Stimulated activated CD4-positive, alpha-beta T cell treated with anti-CD3 and anti-CD28 coated beads, Interleukin-12 subunit alpha, Interleukin-12 subunit beta, amount 100 ng/mL, for 24 hours (primary cell): ENCODE results near the gene ALDH4A1.
"Not testable (repeated sequence)": the region's sequence is repeated elsewhere in the genome, so short reads cannot be mapped to it uniquely, and the experiment has no call there.

Experiments used
- DNase-seq, 2 experiments: peaks; one replicate each; pipeline ENCODE4 v3.0.0-alpha.2; 2020; ENCODE audit warnings: low read depth in 2 of 2

Gene ALDH4A1

GRCh38 chr1:18858070-18858688 lies 44.2 kb downstream of the ALDH4A1 start:
- DNase-seq = no peak

- DNase-seq = no peak
Measured at GRCh38 chr1:18856435-18856834, 45.9 kb downstream of the ALDH4A1 start.

DNA sequence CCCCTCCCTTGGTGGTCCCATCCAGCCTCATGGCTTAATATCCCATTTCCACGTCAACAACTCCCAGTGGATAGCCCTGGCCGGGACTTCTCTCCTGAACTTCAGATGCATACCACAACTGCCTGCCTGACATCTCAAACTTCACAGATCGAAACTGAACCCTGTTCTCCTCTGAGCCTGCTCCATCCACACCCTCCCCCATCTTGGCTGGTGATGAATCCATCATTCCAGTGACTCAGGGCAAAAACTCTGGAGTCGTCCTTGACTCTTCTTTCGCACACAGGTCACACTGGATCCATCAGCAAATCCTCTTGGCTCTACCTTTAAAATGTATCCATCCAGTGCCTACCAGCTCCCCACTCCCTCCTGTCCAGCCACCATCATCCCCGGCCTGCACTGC lies 46.8 kb downstream of the ALDH4A1 start:
- DNase-seq = no peak

DNA sequence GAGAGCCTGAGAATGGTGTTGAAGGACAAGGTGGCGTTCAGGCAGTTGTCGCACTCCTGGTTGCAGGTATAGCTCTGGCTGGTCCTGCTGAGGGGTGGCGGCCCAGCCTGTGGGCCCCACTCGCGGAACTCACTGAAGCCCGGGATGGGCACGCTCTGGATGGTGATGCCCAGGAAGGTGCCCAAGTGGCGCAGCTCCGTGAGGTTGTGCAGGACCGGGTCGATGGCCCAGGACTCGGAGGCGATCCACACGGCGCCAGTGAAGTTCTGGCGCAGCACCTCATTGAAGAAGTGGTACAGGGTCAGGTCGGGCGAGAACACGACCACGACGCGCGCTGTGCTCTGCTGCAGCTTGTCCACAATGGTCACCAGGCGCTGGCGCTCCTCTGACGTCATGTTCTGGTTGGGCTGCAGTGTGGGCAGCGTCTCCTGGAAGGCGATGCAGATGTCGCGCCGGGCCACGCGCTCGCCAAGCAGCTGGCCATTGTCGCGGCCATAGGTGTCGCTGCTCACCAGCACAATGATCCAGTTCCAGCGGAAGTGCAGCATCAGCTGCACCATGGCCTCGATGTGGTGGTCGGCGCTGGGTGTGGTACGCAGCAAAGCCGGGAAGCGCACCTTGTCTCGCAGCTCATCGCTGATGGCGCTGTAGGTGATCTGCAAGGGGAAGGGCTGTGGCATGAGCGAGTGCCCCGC lies 47.9 kb downstream of the ALDH4A1 start:
- DNase-seq = no peak

- no peak for DNase-seq
Measured at GRCh38 chr1:18852501-18852900, 49.9 kb downstream of the ALDH4A1 start.

GRCh38 chr1:18849261-18849711 lies 53.1 kb downstream of the ALDH4A1 start:
- DNase-seq = no peak

GRCh38 chr1:18847723-18848122 lies 54.6 kb downstream of the ALDH4A1 start:
- not testable (repeated sequence) for DNase-seq

- DNase-seq = no peak
Measured at GRCh38 chr1:18840145-18840544, 62.2 kb downstream of the ALDH4A1 start.

- no peak for DNase-seq
Measured at GRCh38 chr1:18836654-18837053, 65.7 kb downstream of the ALDH4A1 start.

DNA sequence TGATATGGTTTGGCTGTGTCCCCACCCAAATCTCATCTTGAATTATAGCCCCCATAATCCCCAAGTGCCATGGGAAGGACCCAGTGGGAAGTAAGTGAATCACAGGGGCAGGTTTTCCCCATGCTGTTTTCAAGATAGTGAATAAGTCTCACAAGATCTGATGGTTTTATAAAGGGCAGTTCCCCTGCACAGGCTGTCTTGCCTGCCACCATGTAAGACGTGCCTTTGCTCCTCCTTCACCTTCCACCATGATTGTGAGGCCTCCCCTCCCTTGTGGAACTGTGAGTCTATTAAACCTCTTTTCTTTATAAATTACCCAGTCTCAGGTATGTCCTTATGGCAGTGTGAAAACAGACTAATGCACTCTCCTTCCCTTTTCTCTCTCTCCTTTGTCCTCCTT lies 70.0 kb downstream of the ALDH4A1 start:
- not testable (repeated sequence) for DNase-seq

DNA sequence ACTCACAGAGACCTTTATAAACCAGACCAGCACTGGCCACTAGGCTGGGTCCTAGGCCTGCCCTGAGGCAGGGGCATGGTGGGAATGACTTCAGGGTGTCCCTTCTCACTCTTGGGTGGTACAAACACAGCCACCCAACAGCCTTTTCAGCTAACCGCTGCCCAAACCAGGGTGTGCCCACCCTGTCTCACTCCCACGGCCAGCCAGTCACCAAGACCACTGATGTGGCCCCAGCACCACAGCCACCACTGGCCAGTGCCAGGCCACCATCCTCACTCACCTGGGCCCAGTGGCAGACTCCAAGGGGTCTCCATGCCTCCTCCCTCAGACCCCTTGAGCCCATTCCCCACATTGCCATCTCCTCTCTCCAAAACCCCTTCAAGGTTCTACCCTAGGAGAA lies 70.7 kb downstream of the ALDH4A1 start:
- DNase-seq = no peak

DNA sequence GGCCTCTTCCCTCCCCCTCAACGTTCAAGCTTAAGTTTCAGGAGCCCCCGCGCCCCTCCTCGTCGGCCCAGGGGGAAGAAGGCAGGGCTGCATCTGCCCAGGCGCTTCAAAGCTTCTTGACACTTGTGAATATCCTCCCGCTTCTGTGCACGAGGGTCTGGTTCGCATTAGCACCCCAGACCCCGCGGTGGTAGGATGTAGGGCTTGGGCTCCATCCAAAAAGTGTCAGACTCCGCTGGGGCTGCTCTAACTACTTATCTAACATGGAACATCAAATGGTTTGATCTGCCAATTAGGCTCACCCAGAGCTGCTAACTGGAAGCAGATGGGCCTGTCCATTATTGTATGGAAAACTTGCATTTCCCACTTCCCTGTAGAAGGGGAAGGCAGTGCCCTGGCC lies 71.8 kb downstream of the ALDH4A1 start:
- DNase-seq = no peak

DNA sequence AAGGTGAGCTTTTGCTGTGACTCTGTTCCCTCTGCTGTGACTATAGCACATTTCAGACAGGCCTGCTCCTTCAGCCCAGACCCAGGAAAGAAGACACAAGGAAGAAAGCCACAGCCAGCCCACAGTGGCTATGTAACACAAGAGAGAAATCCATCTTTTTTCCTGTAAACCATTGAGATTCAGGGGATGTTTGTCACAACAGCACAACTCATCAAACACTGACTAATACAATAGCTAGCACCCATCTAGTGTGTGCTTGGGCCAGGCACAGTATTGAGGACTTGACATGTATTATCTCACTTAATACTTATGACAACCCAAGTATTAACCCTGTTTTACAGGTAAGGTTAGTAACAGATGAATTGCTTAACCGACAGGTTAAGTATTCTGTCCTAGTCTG lies 72.7 kb downstream of the ALDH4A1 start:
- DNase-seq = no peak

DNA sequence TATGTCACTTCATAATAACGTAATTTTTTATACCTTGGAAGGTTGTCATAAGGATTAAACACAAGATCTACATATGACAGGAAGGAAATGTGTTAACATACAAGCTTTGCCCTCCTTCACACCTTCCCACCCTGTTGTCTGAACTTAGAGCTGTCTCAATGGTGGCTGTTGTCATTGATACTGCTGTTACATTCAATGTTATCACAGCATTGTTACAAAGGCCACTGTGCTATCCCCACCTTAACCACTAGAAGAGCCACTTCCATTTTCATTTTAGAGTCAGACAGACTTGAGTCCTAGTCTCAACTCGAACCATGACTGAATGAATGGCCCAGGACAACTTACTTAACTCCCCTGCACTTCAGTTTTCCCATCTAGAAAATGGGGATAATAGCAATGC lies 74.1 kb downstream of the ALDH4A1 start:
- DNase-seq = no peak

- DNase-seq = no peak
Measured at GRCh38 chr1:18823438-18823837, 78.9 kb downstream of the ALDH4A1 start.
